ACC112 (cell line): ENCODE results near the gene NR4A3.

ENCODE experiments used
- H2AFZ ChIP-seq: fragments of 200-600 bp; sonication (generic); one replicate; pipeline ENCODE4 v1.6.0; 2017; ENCODE audit warnings: antibody characterized with exemption, low read length; ENCODE audit not compliant: unreplicated experiment
- H3K27ac ChIP-seq: fragments of 200-600 bp; sonication (generic); 2 replicates; pipeline ENCODE4 v1.5.1; 2014; ENCODE audit warnings: low read depth, mild to moderate bottlenecking, antibody characterized with exemption, low read length, moderate library complexity
- H3K27me3 ChIP-seq: fragments of 200-600 bp; sonication (generic); 2 replicates; pipeline ENCODE4 v1.6.1; 2014; ENCODE audit warnings: mild to moderate bottlenecking, antibody characterized with exemption, low read length, moderate library complexity, mixed read lengths; ENCODE audit not compliant: insufficient read depth
- H3K36me3 ChIP-seq: fragments of 200-600 bp; sonication (generic); 2 replicates; pipeline ENCODE4 v1.6.1; 2016; ENCODE audit warnings: mild to moderate bottlenecking, antibody characterized with exemption, low read length, moderate library complexity, mixed read lengths; ENCODE audit not compliant: insufficient read depth
- H3K4me1 ChIP-seq: fragments of 200-600 bp; sonication (generic); one replicate; pipeline ENCODE4 v1.6.1; 2016; ENCODE audit warnings: low read length, mixed read lengths; ENCODE audit not compliant: insufficient read depth, unreplicated experiment, control insufficient read depth
- H3K4me3 ChIP-seq: fragments of 200-600 bp; sonication (generic); 2 replicates; pipeline ENCODE4 v1.5.1; 2014; ENCODE audit warnings: mild to moderate bottlenecking, low read depth, low read length
- H3K79me2 ChIP-seq: fragments of 200-600 bp; sonication (generic); one replicate; pipeline ENCODE4 v1.6.0; 2016; ENCODE audit warnings: low read length; ENCODE audit not compliant: control insufficient read depth, unreplicated experiment, insufficient read depth

NR4A3 gene

DNA sequence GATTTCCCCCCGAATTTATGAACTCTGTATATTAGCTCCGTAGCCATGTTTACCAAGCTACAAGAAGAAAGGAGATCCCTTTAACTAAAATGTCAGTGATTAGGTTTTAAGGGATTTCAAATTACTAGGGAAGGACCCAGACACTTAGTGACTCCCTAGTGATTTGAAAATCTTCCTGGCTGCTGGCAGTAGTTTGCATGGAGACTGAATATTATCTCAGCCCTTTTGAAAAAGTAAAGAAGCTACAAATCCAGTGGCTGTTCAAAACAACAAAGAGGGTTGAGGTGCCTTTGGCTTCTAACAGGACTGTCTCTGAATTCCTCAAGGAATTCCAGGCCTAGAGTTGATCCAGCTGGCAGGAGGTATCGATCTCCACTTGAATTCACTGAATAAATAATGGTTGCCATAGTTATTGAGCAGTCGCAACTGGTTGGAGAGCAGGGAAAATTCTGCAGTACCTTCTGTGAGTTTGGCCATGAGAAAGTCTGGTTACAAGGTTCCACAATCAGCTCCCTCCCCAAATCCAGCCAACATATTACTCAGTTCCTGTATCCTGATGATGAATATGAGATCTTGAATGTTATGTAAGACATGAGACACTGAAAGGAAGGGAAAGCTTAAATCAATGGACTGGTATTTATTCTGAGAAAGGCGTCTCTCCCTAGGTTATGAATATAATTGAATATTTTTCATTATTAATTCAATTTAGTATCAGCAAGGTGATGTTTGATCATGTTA is 37.7 kb downstream of the NR4A3 start:
- H3K27ac ChIP-seq: peak overlapping the region; percentile 20; the same call in 1 of the 2 replicates
- H3K79me2 ChIP-seq: no peaks in the 10 kb centered on the region
- H3K4me3 ChIP-seq: no peak overlapping the region
- peak overlapping the region; percentile 14 for H2AFZ ChIP-seq
- no peaks in the 10 kb centered on the region for H3K27me3 ChIP-seq
- no peaks in the 10 kb centered on the region for H3K36me3 ChIP-seq
- peaks cover 12% of the 10 kb centered on the region for H3K4me1 ChIP-seq

DNA sequence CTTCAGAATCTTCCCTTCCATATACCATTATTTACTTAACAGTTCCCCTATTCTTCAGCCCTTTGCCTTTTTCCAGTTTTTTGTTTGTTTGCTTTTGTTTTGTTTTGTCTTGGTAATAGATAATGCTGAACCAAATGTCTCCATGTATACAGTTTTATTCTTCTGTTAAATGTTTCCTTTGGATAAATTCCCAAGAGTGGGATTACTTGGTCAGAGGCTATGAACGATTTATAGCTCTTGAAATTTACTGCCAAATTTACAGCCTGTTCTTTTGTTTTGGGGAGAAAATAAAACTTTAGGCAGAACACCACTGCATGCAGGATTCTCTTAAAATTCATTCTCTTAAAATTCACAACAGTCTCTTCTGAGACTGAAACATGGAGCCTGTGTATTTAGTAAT is 38.6 kb downstream of the NR4A3 start:
- Histone ChIP-seq H3K4me1 (peaks cover 12% of the 10 kb centered on the region), H3K27ac (no peak overlapping the region), H3K36me3 (no peaks in the 10 kb centered on the region)

DNA sequence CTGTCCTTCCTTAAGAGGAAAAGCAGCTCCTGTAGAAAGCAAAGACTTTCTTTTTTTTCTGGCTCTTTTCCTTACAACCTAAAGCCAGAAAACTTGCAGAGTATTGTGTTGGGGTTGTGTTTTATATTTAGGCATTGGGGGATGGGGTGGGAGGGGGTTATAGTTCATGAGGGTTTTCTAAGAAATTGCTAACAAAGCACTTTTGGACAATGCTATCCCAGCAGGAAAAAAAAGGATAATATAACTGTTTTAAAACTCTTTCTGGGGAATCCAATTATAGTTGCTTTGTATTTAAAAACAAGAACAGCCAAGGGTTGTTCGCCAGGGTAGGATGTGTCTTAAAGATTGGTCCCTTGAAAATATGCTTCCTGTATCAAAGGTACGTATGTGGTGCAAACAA is 42.3 kb downstream of the NR4A3 start:
- Histone ChIP-seq H3K27ac (no peak overlapping the region), H3K4me3 (no peak overlapping the region), H3K27me3 (no peaks in the 10 kb centered on the region), H2AFZ (no peak overlapping the region), H3K79me2 (no peaks in the 10 kb centered on the region), H3K36me3 (no peaks in the 10 kb centered on the region), H3K4me1 (peaks cover 32% of the 10 kb centered on the region)

More for the DNA sequence above, 38.6 kb downstream of the NR4A3 start:
- no peaks in the 10 kb centered on the region for H3K27me3 ChIP-seq
- no peaks in the 10 kb centered on the region for H3K79me2 ChIP-seq
- H2AFZ ChIP-seq: no peak overlapping the region
- no peak overlapping the region for H3K4me3 ChIP-seq

DNA sequence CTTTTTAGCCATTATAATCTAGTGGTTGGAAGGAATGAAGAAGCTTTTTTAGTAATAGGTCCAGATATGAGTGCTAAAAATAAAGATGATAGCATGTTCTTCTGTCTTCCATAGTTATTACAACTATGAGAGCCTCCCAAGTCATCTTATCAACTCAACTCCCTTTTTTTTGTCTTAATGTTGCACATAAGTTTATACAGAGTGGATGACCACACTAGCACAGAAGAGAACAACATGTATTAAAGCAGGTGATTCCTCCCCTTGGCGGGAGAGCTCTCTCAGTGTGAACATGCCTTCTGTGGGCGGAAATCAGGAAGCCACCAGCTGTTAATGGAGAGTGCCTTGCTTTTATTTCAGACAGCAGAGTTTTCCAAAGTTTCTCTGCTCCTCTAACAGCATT is 44.7 kb downstream of the NR4A3 start:
- Histone ChIP-seq H3K4me3 (no peak overlapping the region), H3K36me3 (no peaks in the 10 kb centered on the region), H3K79me2 (no peaks in the 10 kb centered on the region), H2AFZ (no peak overlapping the region), H3K4me1 (peaks cover 27% of the 10 kb centered on the region), H3K27ac (no peak overlapping the region), H3K27me3 (no peaks in the 10 kb centered on the region)

DNA sequence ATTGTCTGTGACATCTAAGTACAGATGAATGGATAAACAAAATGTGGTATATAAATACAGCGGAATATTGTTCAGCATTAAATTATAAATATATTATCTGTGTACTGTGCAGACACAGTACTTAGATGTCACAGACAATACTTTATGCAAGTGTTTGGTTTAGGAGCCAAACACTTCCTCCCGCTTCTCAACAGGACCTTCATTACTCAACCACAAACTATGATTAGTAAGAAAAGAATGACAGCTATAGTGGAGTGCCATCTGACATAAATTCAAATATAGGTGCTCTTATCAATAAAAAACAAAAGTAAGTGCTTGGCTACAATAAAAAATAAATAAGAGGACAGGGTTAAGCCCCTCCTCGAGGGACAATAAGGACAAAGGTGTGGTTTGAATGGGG is 45.9 kb downstream of the NR4A3 start:
- no peak overlapping the region for H3K27ac ChIP-seq
- H3K4me1 ChIP-seq: peaks cover 27% of the 10 kb centered on the region
- no peak overlapping the region for H2AFZ ChIP-seq
- no peak overlapping the region for H3K4me3 ChIP-seq
- H3K27me3 ChIP-seq: no peaks in the 10 kb centered on the region
- no peaks in the 10 kb centered on the region for H3K79me2 ChIP-seq
- H3K36me3 ChIP-seq: no peaks in the 10 kb centered on the region

DNA sequence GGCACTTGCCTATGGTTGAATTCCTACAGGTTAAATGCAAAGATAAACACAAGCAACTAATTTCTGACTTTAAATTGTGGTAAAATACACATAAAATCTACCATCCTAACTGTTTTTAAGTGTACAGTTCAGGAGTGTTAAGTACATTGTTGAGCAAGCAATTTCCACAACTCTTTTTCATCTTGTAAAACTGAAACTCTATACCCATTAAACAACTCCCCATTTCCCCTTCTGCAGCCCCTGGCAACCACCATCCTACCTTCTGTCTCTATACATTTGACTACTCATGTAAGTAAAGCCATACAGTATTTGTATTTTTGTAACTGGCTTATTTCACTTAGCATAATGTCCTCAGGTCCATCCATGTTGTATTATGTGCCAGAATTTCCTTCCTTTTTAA is 46.3 kb downstream of the NR4A3 start:
- Histone ChIP-seq H3K27ac (no peak overlapping the region), H3K4me1 (peaks cover 27% of the 10 kb centered on the region), H2AFZ (no peak overlapping the region), H3K79me2 (no peaks in the 10 kb centered on the region), H3K27me3 (no peaks in the 10 kb centered on the region), H3K36me3 (no peaks in the 10 kb centered on the region), H3K4me3 (no peak overlapping the region)

DNA sequence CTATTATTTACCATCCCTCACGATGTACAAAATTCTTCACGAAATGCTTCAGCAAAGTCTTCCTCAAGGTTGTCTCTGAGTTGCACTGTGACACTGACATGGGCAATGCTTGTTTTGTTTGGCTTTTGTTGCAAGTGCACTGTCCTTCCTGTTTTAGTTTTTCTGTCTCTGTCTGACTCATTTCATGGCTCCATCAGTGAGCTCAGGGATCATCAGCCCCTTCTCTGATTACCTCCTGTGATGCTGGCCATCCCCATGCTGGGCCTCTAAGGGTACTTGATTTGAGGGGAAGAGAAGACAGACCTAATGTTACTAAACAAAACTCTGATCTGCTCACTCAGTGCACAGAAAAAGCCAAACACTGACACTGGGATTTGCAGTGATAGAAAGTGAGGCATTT is 47.2 kb downstream of the NR4A3 start:
- Histone ChIP-seq H3K36me3 (no peaks in the 10 kb centered on the region), H3K27ac (no peak overlapping the region), H3K27me3 (no peaks in the 10 kb centered on the region), H3K4me1 (peaks cover 34% of the 10 kb centered on the region), H2AFZ (no peak overlapping the region), H3K79me2 (no peaks in the 10 kb centered on the region), H3K4me3 (no peak overlapping the region)

DNA sequence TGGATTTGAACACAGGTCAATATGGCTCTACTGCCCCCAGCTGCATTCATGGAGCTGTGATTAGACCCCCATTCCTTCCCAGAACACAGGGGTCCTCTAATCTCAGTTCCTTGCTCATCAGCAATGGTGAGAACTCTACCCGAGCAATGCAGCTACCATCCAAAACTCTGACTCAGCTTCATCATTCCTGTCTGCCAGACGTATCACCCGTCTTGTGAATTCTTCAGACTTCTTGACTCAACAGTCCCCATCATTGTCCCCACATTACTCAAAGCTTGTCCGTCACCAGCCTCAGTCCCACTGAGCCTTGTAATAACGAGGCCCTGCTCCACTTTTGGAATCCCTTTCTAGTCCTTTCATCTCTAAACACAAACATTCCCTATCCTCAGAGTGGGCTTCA is 48.4 kb downstream of the NR4A3 start:
- no peaks in the 10 kb centered on the region for H3K27me3 ChIP-seq
- no peak overlapping the region for H2AFZ ChIP-seq
- no peak overlapping the region for H3K4me3 ChIP-seq
- no peaks in the 10 kb centered on the region for H3K36me3 ChIP-seq
- no peak overlapping the region for H3K27ac ChIP-seq
- peaks cover 40% of the 10 kb centered on the region for H3K4me1 ChIP-seq
- no peaks in the 10 kb centered on the region for H3K79me2 ChIP-seq

DNA sequence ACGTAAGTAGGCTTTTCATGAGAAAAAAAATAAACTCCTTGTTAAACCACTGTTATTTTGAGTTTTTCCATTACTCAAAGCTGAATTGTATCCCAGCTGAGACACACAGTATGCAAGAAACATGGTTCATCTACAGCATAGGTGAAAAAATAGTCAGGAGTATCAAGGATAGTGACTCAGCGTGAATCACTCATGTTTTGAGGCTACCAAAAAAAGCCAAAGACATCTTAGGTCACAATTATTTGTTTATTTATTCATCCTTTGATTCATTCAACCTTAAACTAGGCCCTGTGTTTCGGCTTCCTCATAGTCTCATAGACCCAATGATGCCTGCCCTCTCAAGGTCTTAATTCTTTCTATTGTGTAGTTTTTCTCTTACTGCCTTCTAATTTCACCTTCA is 51.8 kb downstream of the NR4A3 start:
- no peak overlapping the region for H2AFZ ChIP-seq
- H3K4me3 ChIP-seq: no peak overlapping the region
- H3K36me3 ChIP-seq: no peaks in the 10 kb centered on the region
- no peaks in the 10 kb centered on the region for H3K79me2 ChIP-seq
- no peaks in the 10 kb centered on the region for H3K27me3 ChIP-seq
- peaks cover 24% of the 10 kb centered on the region for H3K4me1 ChIP-seq
- peak overlapping the region; percentile 69 for H3K27ac ChIP-seq

DNA sequence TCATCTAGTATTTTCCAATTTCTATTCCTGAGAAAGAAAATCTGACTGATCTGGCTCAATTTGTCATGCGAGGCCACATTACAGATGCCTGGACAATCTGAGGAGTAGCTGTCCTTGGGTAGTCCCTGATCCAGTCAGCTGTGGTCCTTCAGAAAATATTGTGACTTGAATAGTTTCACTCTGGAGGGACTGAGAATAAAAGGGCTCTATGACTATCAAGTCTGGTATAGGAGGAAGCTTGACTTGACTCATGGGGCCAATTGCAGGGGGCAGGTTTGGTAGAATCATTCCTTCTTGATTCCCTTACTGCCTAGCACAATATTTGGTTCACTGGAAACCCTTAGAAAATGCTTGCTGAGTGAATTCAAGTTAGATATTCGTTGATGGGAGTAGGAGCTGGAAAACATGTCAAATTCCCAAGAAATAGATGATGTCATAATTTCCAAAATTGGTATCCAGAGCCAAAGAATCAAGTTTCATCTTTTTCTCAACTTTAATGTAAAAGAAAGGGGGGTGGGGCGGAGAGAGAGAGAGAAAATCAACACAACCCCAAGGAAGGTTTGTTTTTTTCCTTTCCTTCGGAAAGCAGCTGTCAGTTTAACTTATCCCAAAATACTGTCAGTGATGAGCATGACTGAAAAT is 52.4 kb downstream of the NR4A3 start:
- Histone ChIP-seq H3K36me3 (no peaks in the 10 kb centered on the region), H3K4me3 (no peak overlapping the region), H2AFZ (no peak overlapping the region), H3K27me3 (no peaks in the 10 kb centered on the region), H3K79me2 (no peaks in the 10 kb centered on the region), H3K4me1 (peaks cover 18% of the 10 kb centered on the region), H3K27ac (peak overlapping the region; percentile 69)

DNA sequence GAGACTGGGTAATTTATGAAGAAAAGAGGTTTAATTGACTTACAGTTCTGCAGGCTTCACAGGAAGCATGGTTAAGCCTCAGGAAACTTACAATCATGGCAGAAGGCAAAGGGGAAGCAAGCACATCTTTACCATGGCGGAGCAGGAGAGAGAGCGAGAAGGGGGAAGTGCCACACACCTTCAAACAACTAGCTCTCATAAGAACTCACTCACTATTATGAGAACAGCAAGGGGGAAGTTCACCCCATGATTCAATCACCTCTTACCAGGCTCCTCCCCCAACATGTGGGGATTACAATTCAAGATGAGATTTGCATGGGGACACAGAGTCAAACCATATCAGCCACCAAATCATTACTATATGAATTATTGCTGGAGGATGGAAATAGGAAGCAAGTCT is 54.5 kb downstream of the NR4A3 start:
- H3K27ac ChIP-seq: no peak overlapping the region
- no peak overlapping the region for H3K4me3 ChIP-seq
- H2AFZ ChIP-seq: no peak overlapping the region
- no peaks in the 10 kb centered on the region for H3K79me2 ChIP-seq
- H3K27me3 ChIP-seq: no peaks in the 10 kb centered on the region
- H3K4me1 ChIP-seq: peaks cover 13% of the 10 kb centered on the region
- H3K36me3 ChIP-seq: no peaks in the 10 kb centered on the region
